Chondrocyte (in vitro differentiated cells): ENCODE measurements around the gene GAS7. TPM values are rescaled to one million over a fixed set of nuclear protein-coding genes. Genes with fewer than 3 reads are reported as not detected.

Source experiments
- DNase-seq: peaks from one replicate; pipeline ENCODE4 v3.0.0; 2021; ENCODE audit warnings: mixed read lengths, low spot score
- H3K27ac Mint-ChIP-seq: one replicate; pipeline ENCODE4 v1.8.0; 2021; ENCODE audit warnings: mild to moderate bottlenecking, moderate library complexity, mixed read lengths; ENCODE audit not compliant: unreplicated experiment
- H3K27me3 Mint-ChIP-seq: 2 replicates; pipeline ENCODE4 v1.8.0; 2021; ENCODE audit warnings: low read depth, mixed read lengths
- H3K36me3 Mint-ChIP-seq: 2 replicates; pipeline ENCODE4 v1.8.0; 2021; ENCODE audit warnings: low read depth, mixed read lengths
- H3K4me1 Mint-ChIP-seq: 2 replicates; pipeline ENCODE4 v1.8.0; 2021; ENCODE audit warnings: low read depth, mild to moderate bottlenecking, mixed read lengths
- H3K4me3 Mint-ChIP-seq: one replicate; pipeline ENCODE4 v1.8.0; 2021; ENCODE audit warnings: mild to moderate bottlenecking, moderate library complexity, mixed read lengths; ENCODE audit not compliant: unreplicated experiment
- H3K9me3 Mint-ChIP-seq: 2 replicates; pipeline ENCODE4 v1.8.0; 2021; ENCODE audit warnings: low read depth, mixed read lengths
- total RNA-seq: library from RNA; stranded (reverse); gene quantifications from 3 replicates; pipeline ENCODE4 v1.2.1, GENCODE V29; 2021
- TF ChIP-seq, protein P1 (sequence below): fragments of 200-600 bp; sonication (generic); IDR thresholded peaks from 2 replicates; pipeline ENCODE4 v1.5.0; 2021; ENCODE audit warnings: antibody characterized with exemption, mild to moderate bottlenecking, moderate library complexity

GAS7 gene
- total RNA-seq, 1 donor from 2014 or later = 6.9 TPM

DNA sequence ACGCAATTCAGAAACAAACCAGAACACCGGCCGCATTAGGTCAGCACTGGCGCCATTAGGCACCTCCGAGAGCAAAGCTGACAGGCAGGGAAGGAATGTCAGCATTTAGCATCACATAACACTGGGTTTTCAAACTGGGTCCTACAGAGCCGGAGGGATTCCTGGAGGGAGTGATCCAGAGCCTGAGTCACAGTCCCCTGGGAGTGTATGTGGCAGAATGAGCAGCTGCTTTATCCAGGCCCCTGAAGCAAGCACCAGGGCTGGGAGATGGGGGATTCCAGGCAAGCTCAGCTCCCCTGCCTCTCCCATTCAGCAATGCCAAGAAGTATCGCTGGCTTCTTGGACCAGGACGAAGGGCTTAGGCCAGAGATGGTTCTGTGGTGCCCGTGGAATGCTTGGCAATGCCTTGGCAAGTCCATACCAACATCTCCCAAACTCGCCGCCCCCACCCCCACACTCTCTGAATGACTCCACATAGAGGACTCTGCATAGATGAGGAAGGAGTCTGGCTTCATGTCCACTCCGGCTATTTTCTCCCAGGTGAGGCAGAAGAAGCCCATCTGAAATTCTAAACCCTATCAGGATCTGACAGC lies 20.4 kb downstream of the GAS7 start:
- no peak for DNase-seq
- TF ChIP-seq, protein P1, sequence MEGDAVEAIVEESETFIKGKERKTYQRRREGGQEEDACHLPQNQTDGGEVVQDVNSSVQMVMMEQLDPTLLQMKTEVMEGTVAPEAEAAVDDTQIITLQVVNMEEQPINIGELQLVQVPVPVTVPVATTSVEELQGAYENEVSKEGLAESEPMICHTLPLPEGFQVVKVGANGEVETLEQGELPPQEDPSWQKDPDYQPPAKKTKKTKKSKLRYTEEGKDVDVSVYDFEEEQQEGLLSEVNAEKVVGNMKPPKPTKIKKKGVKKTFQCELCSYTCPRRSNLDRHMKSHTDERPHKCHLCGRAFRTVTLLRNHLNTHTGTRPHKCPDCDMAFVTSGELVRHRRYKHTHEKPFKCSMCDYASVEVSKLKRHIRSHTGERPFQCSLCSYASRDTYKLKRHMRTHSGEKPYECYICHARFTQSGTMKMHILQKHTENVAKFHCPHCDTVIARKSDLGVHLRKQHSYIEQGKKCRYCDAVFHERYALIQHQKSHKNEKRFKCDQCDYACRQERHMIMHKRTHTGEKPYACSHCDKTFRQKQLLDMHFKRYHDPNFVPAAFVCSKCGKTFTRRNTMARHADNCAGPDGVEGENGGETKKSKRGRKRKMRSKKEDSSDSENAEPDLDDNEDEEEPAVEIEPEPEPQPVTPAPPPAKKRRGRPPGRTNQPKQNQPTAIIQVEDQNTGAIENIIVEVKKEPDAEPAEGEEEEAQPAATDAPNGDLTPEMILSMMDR = no peak
- Mint-ChIP-seq H3K9me3 (no peaks in the 10 kb centered on the region), H3K36me3 (no peaks in the 10 kb centered on the region), H3K27ac (peak overlapping the region; percentile 56), H3K4me3 (no peak overlapping the region), H3K27me3 (no peaks in the 10 kb centered on the region), H3K4me1 (peaks cover 32% of the 10 kb centered on the region)

DNA sequence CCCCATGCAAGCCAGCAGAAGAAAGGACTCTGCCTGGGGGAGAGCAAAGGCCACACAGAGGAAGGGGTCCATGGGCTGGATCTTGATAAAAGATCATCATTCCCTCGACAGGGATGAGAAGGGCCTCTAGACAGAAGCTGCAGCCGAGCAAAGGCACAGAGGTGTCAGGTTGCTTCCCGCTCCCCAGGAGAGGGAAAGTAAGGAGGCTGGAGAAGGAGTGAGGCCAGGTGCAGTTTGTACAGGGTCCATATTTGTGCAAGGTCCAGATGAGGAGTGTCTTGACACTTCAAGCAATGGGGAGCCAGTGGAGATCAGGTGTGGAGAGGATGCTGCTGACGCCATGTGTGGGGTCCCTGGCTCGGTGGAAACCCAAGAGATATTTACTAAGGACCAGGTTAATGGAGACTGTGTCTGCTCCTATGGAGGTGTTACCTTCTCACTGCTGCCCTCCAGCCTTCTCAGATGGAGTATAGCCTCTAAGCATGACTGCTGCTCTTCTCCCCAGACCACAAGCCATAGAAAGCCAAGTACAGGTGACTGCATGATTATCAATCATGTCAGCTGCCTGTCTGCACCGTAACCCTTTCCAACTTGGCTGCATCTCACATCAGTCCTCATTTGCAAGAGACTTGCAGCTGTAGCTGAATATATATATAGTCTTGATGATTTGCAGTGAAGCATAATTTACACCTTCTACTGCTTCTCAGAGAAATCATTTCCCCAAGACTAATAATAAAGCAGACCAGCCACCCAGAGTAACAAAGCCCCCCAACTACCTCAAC lies 21.1 kb downstream of the GAS7 start:
- peaks cover 33% of the 10 kb centered on the region for H3K4me1 Mint-ChIP-seq
- H3K4me3 Mint-ChIP-seq = no peak overlapping the region
- no peak for DNase-seq
- no peaks in the 10 kb centered on the region for H3K36me3 Mint-ChIP-seq
- TF ChIP-seq, protein P1 = no peak
- H3K27ac Mint-ChIP-seq = peak overlapping the region; percentile 56
- no peaks in the 10 kb centered on the region for H3K27me3 Mint-ChIP-seq
- no peaks in the 10 kb centered on the region for H3K9me3 Mint-ChIP-seq

DNA sequence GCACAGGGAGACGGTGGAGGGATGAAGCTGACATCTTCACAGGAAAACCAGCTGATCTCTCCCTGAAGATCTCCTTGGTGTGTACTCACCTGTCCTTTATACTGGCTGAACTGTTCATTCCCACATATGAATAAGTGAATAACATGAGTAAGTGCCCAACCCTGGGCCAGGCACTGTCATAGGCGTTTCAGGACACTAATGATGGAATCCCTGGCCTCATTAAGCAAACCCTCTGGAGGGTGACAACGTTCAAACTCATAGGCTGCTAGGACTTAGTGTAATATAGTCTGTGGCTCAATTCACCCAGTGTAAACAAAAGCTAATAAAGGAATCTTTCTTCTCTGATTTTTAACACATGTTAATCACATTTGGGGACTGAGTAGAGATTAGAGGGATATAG lies 24.5 kb downstream of the GAS7 start:
- DNase-seq = no peak
- TF ChIP-seq, protein P1 = no peak
- H3K4me1 Mint-ChIP-seq = peaks cover 28% of the 10 kb centered on the region
- peaks cover 10% of the 10 kb centered on the region for H3K27me3 Mint-ChIP-seq
- H3K4me3 Mint-ChIP-seq = no peak overlapping the region
- H3K9me3 Mint-ChIP-seq = no peaks in the 10 kb centered on the region
- H3K27ac Mint-ChIP-seq = no peak overlapping the region
- peaks cover 5% of the 10 kb centered on the region for H3K36me3 Mint-ChIP-seq

DNA sequence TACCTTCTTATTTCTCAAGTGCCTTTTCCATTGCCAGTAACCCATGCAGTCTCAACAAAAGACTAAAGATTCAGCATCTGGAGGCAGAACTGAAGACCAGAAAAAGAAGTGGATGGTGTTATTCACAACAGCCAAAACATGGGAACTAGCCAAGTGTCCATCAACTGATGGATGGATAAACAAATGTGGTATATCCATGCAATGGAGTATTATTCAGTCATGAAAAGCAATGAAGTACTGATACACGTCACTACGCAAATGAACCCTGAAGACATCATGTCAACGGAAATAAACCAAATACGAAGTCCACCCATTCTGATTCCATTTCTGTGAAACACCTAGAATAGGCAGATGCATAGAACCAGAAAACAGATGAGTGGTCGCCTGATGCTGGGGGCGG lies 25.6 kb downstream of the GAS7 start:
- H3K27ac Mint-ChIP-seq = no peak overlapping the region
- TF ChIP-seq, protein P1 = no peak
- no peaks in the 10 kb centered on the region for H3K9me3 Mint-ChIP-seq
- H3K36me3 Mint-ChIP-seq = peaks cover 5% of the 10 kb centered on the region
- H3K27me3 Mint-ChIP-seq = peaks cover 10% of the 10 kb centered on the region
- H3K4me1 Mint-ChIP-seq = peaks cover 17% of the 10 kb centered on the region
- no peak overlapping the region for H3K4me3 Mint-ChIP-seq
- DNase-seq = no peak

DNA sequence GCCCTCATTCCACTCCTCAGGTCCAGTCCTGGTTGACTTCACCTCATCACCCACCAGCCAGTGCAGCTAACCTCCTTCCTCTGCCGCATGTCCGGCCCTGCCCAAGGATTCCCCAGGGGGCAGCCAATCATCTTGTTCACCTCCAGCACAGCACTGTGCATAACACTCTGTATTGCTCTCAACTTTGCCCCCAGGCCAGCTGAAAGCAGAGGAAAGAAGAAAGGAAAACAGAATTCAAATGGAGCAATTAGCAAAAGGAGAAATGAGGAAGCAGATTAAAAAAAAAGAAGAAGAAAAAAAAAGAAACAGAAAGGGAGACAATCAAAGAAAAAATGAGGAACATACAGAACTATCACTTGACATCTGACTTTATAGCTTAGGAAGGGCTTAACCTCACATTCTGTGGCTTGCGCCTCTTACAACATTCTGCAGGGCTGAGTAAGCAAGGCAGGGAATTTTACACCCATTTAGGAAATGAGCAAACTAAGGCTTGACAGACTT lies 26.1 kb downstream of the GAS7 start:
- H3K9me3 Mint-ChIP-seq = no peaks in the 10 kb centered on the region
- H3K4me1 Mint-ChIP-seq = peaks cover 12% of the 10 kb centered on the region
- TF ChIP-seq, protein P1 = no peak

More for the DNA sequence above, 26.1 kb downstream of the GAS7 start:
- no peak for DNase-seq
- H3K27ac Mint-ChIP-seq = no peak overlapping the region
- peaks cover 10% of the 10 kb centered on the region for H3K27me3 Mint-ChIP-seq
- no peak overlapping the region for H3K4me3 Mint-ChIP-seq
- H3K36me3 Mint-ChIP-seq = peaks cover 5% of the 10 kb centered on the region
